IMR-90 (cell line): Measurements from ENCODE around the gene RHOF. TPM values are rescaled to one million over a fixed set of nuclear protein-coding genes. Genes with fewer than 3 reads are reported as not detected.

Experiments used
- ATAC-seq: fragments of 200-7000 bp; cut with Tn5 transposase; 2 replicates; pipeline ENCODE4 v1.9.1; 2020; ENCODE audit warnings: low read depth, mild to moderate bottlenecking, moderate library complexity
- BruUV-seq: library from RNA; stranded (reverse); fragments of 400-500 nt; replicated peaks from 2 replicates; lab custom pipeline; 2021; lab: Mats Ljungman, UMichigan
- CTCF ChIA-PET: fragments of 300-600 bp; formaldehyde crosslinking; extraction: SDS; loops from one replicate; lab custom pipeline; 2021; ENCODE audit warnings: antibody characterized with exemption; lab: Yijun Ruan, JAX
- POLR2A ChIA-PET: fragments of 300-600 bp; sonication (Branson Sonifier 250); formaldehyde crosslinking; loops from one replicate; lab custom pipeline; 2022; ENCODE audit warnings: antibody characterized with exemption; ENCODE audit not compliant: unreplicated experiment; lab: Charles Lee
- DNase-seq: peaks from one replicate; pipeline ENCODE4 v3.0.0; 2013
- H2AFZ ChIP-seq: replicated peaks from 2 replicates; pipeline ENCODE3; 2013; ENCODE audit warnings: low read length, mild to moderate bottlenecking; ENCODE audit not compliant: poor library complexity
- H2AK5ac ChIP-seq: 2 replicates; pipeline ENCODE4 v1.6.1; 2013; ENCODE audit warnings: low read depth, low read length, inconsistent platforms
- H2AK9ac ChIP-seq: replicated peaks from 2 replicates; pipeline ENCODE3; 2013; ENCODE audit warnings: mild to moderate bottlenecking, low read depth, low read length, moderate library complexity; ENCODE audit not compliant: poor library complexity
- H2BK120ac ChIP-seq: 2 replicates; pipeline ENCODE4 v1.6.1; 2013; ENCODE audit warnings: low read depth, low read length, inconsistent platforms
- H2BK15ac ChIP-seq: 3 replicates; pipeline ENCODE4 v1.6.1; 2013; ENCODE audit warnings: low read depth, low read length, inconsistent platforms
- H2BK20ac ChIP-seq: 2 replicates; pipeline ENCODE4 v1.6.1; 2013; ENCODE audit warnings: low read depth, mild to moderate bottlenecking, inconsistent platforms, low read length, moderate library complexity
- H2BK5ac ChIP-seq: 2 replicates; pipeline ENCODE4 v1.6.1; 2013; ENCODE audit warnings: mild to moderate bottlenecking, low read depth, low read length, inconsistent platforms; ENCODE audit not compliant: poor library complexity, severe bottlenecking
- H3K14ac ChIP-seq: replicated peaks from 2 replicates; pipeline ENCODE4 v1.6.1; 2013; ENCODE audit warnings: low read depth, low read length, inconsistent platforms
- H3K18ac ChIP-seq: 2 replicates; pipeline ENCODE4 v1.6.1; 2013; ENCODE audit warnings: low read depth, low read length, control low read depth
- H3K23ac ChIP-seq: 2 replicates; pipeline ENCODE4 v1.6.1; 2013; ENCODE audit warnings: low read depth, low read length, inconsistent platforms
- H3K27ac ChIP-seq: 2 replicates; pipeline ENCODE4 v1.5.1; 2013; ENCODE audit warnings: mild to moderate bottlenecking, control low read depth, low read length; ENCODE audit not compliant: insufficient read depth
- H3K27me3 ChIP-seq: 2 replicates; pipeline ENCODE4 v1.6.1; 2013; ENCODE audit warnings: low read length; ENCODE audit not compliant: control insufficient read depth, insufficient read depth
- H3K36me3 ChIP-seq: 2 replicates; pipeline ENCODE4 v1.6.1; 2013; ENCODE audit warnings: low read length, mixed read lengths; ENCODE audit not compliant: control insufficient read depth, insufficient read depth
- H3K4ac ChIP-seq: 2 replicates; pipeline ENCODE4 v1.6.1; 2013; ENCODE audit warnings: low read depth, low read length, inconsistent platforms
- H3K4me1 ChIP-seq: 2 replicates; pipeline ENCODE4 v1.6.1; 2013; ENCODE audit warnings: low read length, mixed read lengths; ENCODE audit not compliant: control insufficient read depth, insufficient read depth
- H3K4me2 ChIP-seq: 2 replicates; pipeline ENCODE4 v1.6.1; 2013; ENCODE audit warnings: low read depth, mild to moderate bottlenecking, control low read depth, low read length, moderate library complexity
- H3K4me3 ChIP-seq: 2 replicates; pipeline ENCODE4 v1.5.1; 2013; ENCODE audit warnings: low read depth, mild to moderate bottlenecking, control low read depth, low read length, moderate library complexity; ENCODE audit not compliant: insufficient read depth
- H3K56ac ChIP-seq: 2 replicates; pipeline ENCODE4 v1.6.1; 2013; ENCODE audit warnings: low read length, inconsistent platforms; ENCODE audit not compliant: insufficient read depth; ENCODE audit errors: extremely low read depth
- H3K79me1 ChIP-seq, 2 experiments: 2 replicates each; pipeline ENCODE4 v1.6.1; 2013; ENCODE audit warnings: low read length in 2 of 2, inconsistent platforms in 1 of 2, low read depth in 1 of 2
- H3K9ac ChIP-seq: 2 replicates; pipeline ENCODE4 v1.6.1; 2013; ENCODE audit warnings: low read depth, low read length, control low read depth
- H3K9me1 ChIP-seq: 2 replicates; pipeline ENCODE4 v1.6.1; 2013; ENCODE audit warnings: low read length, inconsistent platforms; ENCODE audit not compliant: insufficient read depth
- H3K9me3 ChIP-seq: 2 replicates; pipeline ENCODE4 v1.6.1; 2013; ENCODE audit warnings: low read length; ENCODE audit not compliant: control insufficient read depth, insufficient read depth
- H4K20me1 ChIP-seq: 2 replicates; pipeline ENCODE4 v1.6.1; 2013; ENCODE audit warnings: low read length, inconsistent platforms; ENCODE audit not compliant: insufficient read depth
- H4K5ac ChIP-seq: 2 replicates; pipeline ENCODE4 v1.6.1; 2013; ENCODE audit warnings: mild to moderate bottlenecking, low read depth, low read length, control low read depth
- H4K8ac ChIP-seq, 2 experiments: 2 replicates each; pipeline ENCODE4 v1.6.1; 2013; ENCODE audit warnings: low read depth in 2 of 2, low read length in 2 of 2, control low read depth in 1 of 2, inconsistent platforms in 1 of 2
- H4K91ac ChIP-seq: 2 replicates; pipeline ENCODE4 v1.6.1; 2013; ENCODE audit warnings: low read depth, low read length, inconsistent platforms; ENCODE audit not compliant: insufficient read depth
- CEBPB ChIP-seq: IDR thresholded peaks from 2 replicates; pipeline ENCODE4 v1.6.1; 2012; ENCODE audit warnings: low read depth, low read length, improper control_type of control experiment
- ELK1 ChIP-seq: fragments of 150-350 bp; IDR thresholded peaks from 2 replicates; pipeline ENCODE4 v1.6.1; 2016; ENCODE audit warnings: low read depth, mild to moderate bottlenecking, low read length, moderate library complexity, borderline replicate concordance
- FOS ChIP-seq: fragments of 150-350 bp; IDR thresholded peaks from 2 replicates; pipeline ENCODE4 v1.6.1; 2016; ENCODE audit warnings: low read depth, low read length
- MAZ ChIP-seq: IDR thresholded peaks from 2 replicates; pipeline ENCODE4 v1.6.1; 2012; ENCODE audit warnings: low read depth, mild to moderate bottlenecking, low read length, improper control_type of control experiment, moderate library complexity, borderline replicate concordance
- RCOR1 ChIP-seq: IDR thresholded peaks from 2 replicates; pipeline ENCODE4 v1.6.1; 2012; ENCODE audit warnings: mild to moderate bottlenecking, low read length, improper control_type of control experiment; ENCODE audit not compliant: insufficient replicate concordance
- WGBS, 2 experiments: methylation state at CpG; one replicate each; pipeline versions ENCODE4 v1.1.5 to v1.1.7; 2013; ENCODE audit warnings: missing lambda C conversion rate in 2 of 2; ENCODE audit not compliant: insufficient read length in 1 of 2; ENCODE audit errors: extremely low coverage in 2 of 2; 5-methylcytosine and 5-hydroxymethylcytosine counted together
- dilution Hi-C: fragments of 300-500 bp; cut with HindIII; formaldehyde crosslinking; loops from one replicate; pipeline ENCODE4 v1.14.3; 2018; ENCODE audit warnings: low sequenced_read_pairs; ENCODE audit not compliant: unreplicated experiment
- in situ Hi-C: fragments of 300-500 bp; cut with MboI; formaldehyde crosslinking; loops from 3 replicates; pipeline ENCODE4 v1.14.3; 2019; ENCODE audit warnings: low sequenced_read_pairs, inconsistent platforms, mixed read lengths
- intact Hi-C: fragments of 100-400 bp; cut with micrococcal nuclease; formaldehyde crosslinking; loops from 2 replicates; pipeline ENCODE4 v1.10.0; 2022
- polyA plus RNA-seq, 3 experiments: library from polyadenylated mRNA; depleted of rRNA; stranded (reverse); fragments of >200 nt; gene quantifications; 2 replicates each; pipeline ENCODE4 v1.2.3, GENCODE V29; 2012; ENCODE audit warnings: low replicate concordance in 1 of 3
- total RNA-seq: library from RNA; depleted of rRNA; stranded (reverse); fragments of >200 nt; gene quantifications from 2 replicates; pipeline ENCODE4 v1.2.3, GENCODE V29; 2012
- TF ChIP-seq, protein P1 (sequence below): fragments of 150-350 bp; IDR thresholded peaks from 2 replicates; pipeline ENCODE4 v1.6.1; 2017; ENCODE audit warnings: mild to moderate bottlenecking, antibody characterized with exemption, low read length, low read depth

The RHOF gene
- total and polyA plus RNA-seq, 2 of the 4 experiments (the other 2 are of a cell fraction): 3.0 to 5.1 TPM

GRCh38 chr12:121786440-121786825, 7.1 kb downstream of the RHOF start:
- intact Hi-C loops: no loop called here
- no peak overlapping the region for H3K9ac ChIP-seq
- H3K9me1 ChIP-seq: peaks cover 14% of the 10 kb centered on the region
- H3K36me3 ChIP-seq: no peaks in the 10 kb centered on the region
- H2BK15ac ChIP-seq: no peak overlapping the region
- no peak overlapping the region for H3K4me3 ChIP-seq
- peak; percentile 53; the same call in 1 of the 2 replicates for TF ChIP-seq MAZ
- TF ChIP-seq FOS: peak; percentile 76
- no peak for TF ChIP-seq ELK1
- TF ChIP-seq, protein P1, sequence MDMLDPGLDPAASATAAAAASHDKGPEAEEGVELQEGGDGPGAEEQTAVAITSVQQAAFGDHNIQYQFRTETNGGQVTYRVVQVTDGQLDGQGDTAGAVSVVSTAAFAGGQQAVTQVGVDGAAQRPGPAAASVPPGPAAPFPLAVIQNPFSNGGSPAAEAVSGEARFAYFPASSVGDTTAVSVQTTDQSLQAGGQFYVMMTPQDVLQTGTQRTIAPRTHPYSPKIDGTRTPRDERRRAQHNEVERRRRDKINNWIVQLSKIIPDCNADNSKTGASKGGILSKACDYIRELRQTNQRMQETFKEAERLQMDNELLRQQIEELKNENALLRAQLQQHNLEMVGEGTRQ: no peak
- peak; percentile 97 for TF ChIP-seq CEBPB
- peak; percentile 91 for TF ChIP-seq RCOR1
- ChIA-PET CTCF (interaction anchor here (0.6 to 1.7 kb wide), 2 partner anchors 10 to 1181 kb away, joined by 4 read pairs; no protein-coding TSS in a partner anchor), POLR2A (no interaction called here)
- peak overlapping the region; percentile 72 for H2BK5ac ChIP-seq
- peak overlapping the region; percentile 60 for H2AFZ ChIP-seq
- peak overlapping the region; percentile 73 for H3K14ac ChIP-seq
- H4K5ac ChIP-seq: no peak overlapping the region
- 0 out of 2 replicates have a peak overlapping the region, but pooled peaks have one; percentile 6 for H3K4me2 ChIP-seq
- H3K9me3 ChIP-seq: no peaks in the 10 kb centered on the region
- H4K8ac ChIP-seq: peak overlapping the region in 1 of 2 experiments; percentile 60; a peak in 1 of 4 replicates
- H3K18ac ChIP-seq: no peak overlapping the region
- H3K56ac ChIP-seq: no peak overlapping the region
- H3K4ac ChIP-seq: peak overlapping the region; percentile 72
- H2AK9ac ChIP-seq: peak overlapping the region; percentile 95
- ATAC-seq (peak; percentile 69), DNase-seq (peak; percentile 94)
- H3K23ac ChIP-seq: no peak overlapping the region
- dilution Hi-C loops: no loop called here
- 30% methylated on average over 2 of the region's 6 CpGs; no CpG with 5 or more reads in 1 of the 2 experiments for WGBS, 2 experiments
- peaks cover 14% of the 10 kb centered on the region for H3K4me1 ChIP-seq
- BruUV-seq: no TSS peak
- H2BK120ac ChIP-seq: peak overlapping the region; percentile 60
- H2BK20ac ChIP-seq: 0 out of 2 replicates have a peak overlapping the region, but pooled peaks have one; percentile 26
- no peaks in the 10 kb centered on the region for H3K27me3 ChIP-seq
- peaks cover 0 to 20% of the 10 kb centered on the region in 2 experiments; a peak in 1 of 4 replicates for H3K79me1 ChIP-seq
- H3K27ac ChIP-seq: peak overlapping the region; percentile 19
- in situ Hi-C loops: no loop called here
- peak overlapping the region; percentile 89 for H2AK5ac ChIP-seq
- H4K20me1 ChIP-seq: peaks cover 29% of the 10 kb centered on the region; the same call in 1 of the 2 replicates
- peak overlapping the region; percentile 68 for H4K91ac ChIP-seq
